ENCODE measurements around the gene MND1.

Gene MND1

GRCh38 chr4:153387981-153388380 lies 43.5 kb downstream of the MND1 start:
- Histone ChIP-seq H3K9ac (ENCODE audit: low read length) (no peak overlapping the region), H3K36me3 (ENCODE audit: control insufficient read depth, insufficient read depth, low read length) (no peaks in the 10 kb centered on the region), H3K4me3 (ENCODE audit: low read length) (no peak overlapping the region), H3K27me3 (ENCODE audit: control insufficient read depth, insufficient read depth, low read length) (no peaks in the 10 kb centered on the region), H3K4me1 (ENCODE audit: control insufficient read depth, insufficient read depth, low read length) (no peaks in the 10 kb centered on the region), H3K27ac (ENCODE audit: low read depth, low read length) (no peak overlapping the region)

GRCh38 chr4:153393397-153393796 lies 48.9 kb downstream of the MND1 start:
- H3K27ac ChIP-seq (ENCODE audit: low read depth, low read length) = no peak overlapping the region
- H3K4me1 ChIP-seq (ENCODE audit: control insufficient read depth, insufficient read depth, low read length) = no peaks in the 10 kb centered on the region
- H3K36me3 ChIP-seq (ENCODE audit: control insufficient read depth, insufficient read depth, low read length) = no peaks in the 10 kb centered on the region
- H3K9ac ChIP-seq (ENCODE audit: low read length) = no peak overlapping the region
- no peak overlapping the region for H3K4me3 ChIP-seq (ENCODE audit: low read length)
- H3K27me3 ChIP-seq (ENCODE audit: control insufficient read depth, insufficient read depth, low read length) = no peaks in the 10 kb centered on the region

- Histone ChIP-seq H3K4me3 (ENCODE audit: low read length) (no peak overlapping the region), H3K27me3 (ENCODE audit: control insufficient read depth, insufficient read depth, low read length) (no peaks in the 10 kb centered on the region), H3K27ac (ENCODE audit: low read depth, low read length) (no peak overlapping the region), H3K4me1 (ENCODE audit: control insufficient read depth, insufficient read depth, low read length) (no peaks in the 10 kb centered on the region), H3K9ac (ENCODE audit: low read length) (no peak overlapping the region), H3K36me3 (ENCODE audit: control insufficient read depth, insufficient read depth, low read length) (no peaks in the 10 kb centered on the region)
Measured at GRCh38 chr4:153394945-153395344, 50.5 kb downstream of the MND1 start.

GRCh38 chr4:153398713-153399112 lies 54.2 kb downstream of the MND1 start:
- Histone ChIP-seq H3K4me1 (ENCODE audit: control insufficient read depth, insufficient read depth, low read length) (no peaks in the 10 kb centered on the region), H3K9ac (ENCODE audit: low read length) (no peak overlapping the region), H3K27me3 (ENCODE audit: control insufficient read depth, insufficient read depth, low read length) (no peaks in the 10 kb centered on the region), H3K4me3 (ENCODE audit: low read length) (no peak overlapping the region), H3K36me3 (ENCODE audit: control insufficient read depth, insufficient read depth, low read length) (no peaks in the 10 kb centered on the region), H3K27ac (ENCODE audit: low read depth, low read length) (no peak overlapping the region)

GRCh38 chr4:153399358-153399757 lies 54.9 kb downstream of the MND1 start:
- Histone ChIP-seq H3K27ac (ENCODE audit: low read depth, low read length) (no peak overlapping the region), H3K9ac (ENCODE audit: low read length) (no peak overlapping the region), H3K4me1 (ENCODE audit: control insufficient read depth, insufficient read depth, low read length) (no peaks in the 10 kb centered on the region), H3K36me3 (ENCODE audit: control insufficient read depth, insufficient read depth, low read length) (no peaks in the 10 kb centered on the region), H3K27me3 (ENCODE audit: control insufficient read depth, insufficient read depth, low read length) (no peaks in the 10 kb centered on the region), H3K4me3 (ENCODE audit: low read length) (no peak overlapping the region)

- no peaks in the 10 kb centered on the region for H3K27me3 ChIP-seq (ENCODE audit: control insufficient read depth, insufficient read depth, low read length)
- no peak overlapping the region for H3K9ac ChIP-seq (ENCODE audit: low read length)
- no peak overlapping the region for H3K4me3 ChIP-seq (ENCODE audit: low read length)
- no peak overlapping the region for H3K27ac ChIP-seq (ENCODE audit: low read depth, low read length)
- no peaks in the 10 kb centered on the region for H3K4me1 ChIP-seq (ENCODE audit: control insufficient read depth, insufficient read depth, low read length)
- H3K36me3 ChIP-seq (ENCODE audit: control insufficient read depth, insufficient read depth, low read length) = no peaks in the 10 kb centered on the region
Measured at GRCh38 chr4:153401501-153401900, 57.0 kb downstream of the MND1 start.

- H3K27ac ChIP-seq (ENCODE audit: low read depth, low read length) = no peak overlapping the region
- no peak overlapping the region for H3K9ac ChIP-seq (ENCODE audit: low read length)
- H3K4me1 ChIP-seq (ENCODE audit: control insufficient read depth, insufficient read depth, low read length) = no peaks in the 10 kb centered on the region
- H3K27me3 ChIP-seq (ENCODE audit: control insufficient read depth, insufficient read depth, low read length) = no peaks in the 10 kb centered on the region
- H3K4me3 ChIP-seq (ENCODE audit: low read length) = no peak overlapping the region
- no peaks in the 10 kb centered on the region for H3K36me3 ChIP-seq (ENCODE audit: control insufficient read depth, insufficient read depth, low read length)
Measured at GRCh38 chr4:153402366-153402765, 57.9 kb downstream of the MND1 start.

- Histone ChIP-seq H3K27me3 (ENCODE audit: control insufficient read depth, insufficient read depth, low read length) (no peaks in the 10 kb centered on the region), H3K36me3 (ENCODE audit: control insufficient read depth, insufficient read depth, low read length) (no peaks in the 10 kb centered on the region), H3K4me1 (ENCODE audit: control insufficient read depth, insufficient read depth, low read length) (no peaks in the 10 kb centered on the region), H3K27ac (ENCODE audit: low read depth, low read length) (no peak overlapping the region), H3K9ac (ENCODE audit: low read length) (no peak overlapping the region), H3K4me3 (ENCODE audit: low read length) (no peak overlapping the region)
Measured at GRCh38 chr4:153403726-153404125, 59.2 kb downstream of the MND1 start.

GRCh38 chr4:153407906-153408305 lies 63.4 kb downstream of the MND1 start:
- no peak overlapping the region for H3K4me3 ChIP-seq (ENCODE audit: low read length)
- H3K27me3 ChIP-seq (ENCODE audit: control insufficient read depth, insufficient read depth, low read length) = no peaks in the 10 kb centered on the region
- H3K4me1 ChIP-seq (ENCODE audit: control insufficient read depth, insufficient read depth, low read length) = peaks cover 4% of the 10 kb centered on the region
- no peak overlapping the region for H3K27ac ChIP-seq (ENCODE audit: low read depth, low read length)
- no peak overlapping the region for H3K9ac ChIP-seq (ENCODE audit: low read length)
- H3K36me3 ChIP-seq (ENCODE audit: control insufficient read depth, insufficient read depth, low read length) = no peaks in the 10 kb centered on the region

GRCh38 chr4:153408932-153409331 lies 64.4 kb downstream of the MND1 start:
- H3K4me3 ChIP-seq (ENCODE audit: low read length) = no peak overlapping the region
- H3K36me3 ChIP-seq (ENCODE audit: control insufficient read depth, insufficient read depth, low read length) = no peaks in the 10 kb centered on the region
- H3K4me1 ChIP-seq (ENCODE audit: control insufficient read depth, insufficient read depth, low read length) = peaks cover 4% of the 10 kb centered on the region
- H3K27ac ChIP-seq (ENCODE audit: low read depth, low read length) = no peak overlapping the region
- no peaks in the 10 kb centered on the region for H3K27me3 ChIP-seq (ENCODE audit: control insufficient read depth, insufficient read depth, low read length)
- H3K9ac ChIP-seq (ENCODE audit: low read length) = no peak overlapping the region

- no peak overlapping the region for H3K4me3 ChIP-seq (ENCODE audit: low read length)
- H3K9ac ChIP-seq (ENCODE audit: low read length) = no peak overlapping the region
- H3K27me3 ChIP-seq (ENCODE audit: control insufficient read depth, insufficient read depth, low read length) = no peaks in the 10 kb centered on the region
- H3K36me3 ChIP-seq (ENCODE audit: control insufficient read depth, insufficient read depth, low read length) = no peaks in the 10 kb centered on the region
- H3K4me1 ChIP-seq (ENCODE audit: control insufficient read depth, insufficient read depth, low read length) = peaks cover 4% of the 10 kb centered on the region
- no peak overlapping the region for H3K27ac ChIP-seq (ENCODE audit: low read depth, low read length)
Measured at GRCh38 chr4:153409412-153409811, 64.9 kb downstream of the MND1 start.

GRCh38 chr4:153409924-153410501 lies 65.5 kb downstream of the MND1 start:
- H3K4me3 ChIP-seq (ENCODE audit: low read length) = no peak overlapping the region
- no peaks in the 10 kb centered on the region for H3K36me3 ChIP-seq (ENCODE audit: control insufficient read depth, insufficient read depth, low read length)
- H3K27ac ChIP-seq (ENCODE audit: low read depth, low read length) = peak overlapping the region; percentile 32
- no peaks in the 10 kb centered on the region for H3K27me3 ChIP-seq (ENCODE audit: control insufficient read depth, insufficient read depth, low read length)
- peaks cover 4% of the 10 kb centered on the region for H3K4me1 ChIP-seq (ENCODE audit: control insufficient read depth, insufficient read depth, low read length)
- H3K9ac ChIP-seq (ENCODE audit: low read length) = no peak overlapping the region

- Histone ChIP-seq H3K9ac (ENCODE audit: low read length) (no peak overlapping the region), H3K36me3 (ENCODE audit: control insufficient read depth, insufficient read depth, low read length) (no peaks in the 10 kb centered on the region), H3K27me3 (ENCODE audit: control insufficient read depth, insufficient read depth, low read length) (no peaks in the 10 kb centered on the region), H3K4me3 (ENCODE audit: low read length) (no peak overlapping the region), H3K27ac (ENCODE audit: low read depth, low read length) (no peak overlapping the region), H3K4me1 (ENCODE audit: control insufficient read depth, insufficient read depth, low read length) (peaks cover 4% of the 10 kb centered on the region)
Measured at GRCh38 chr4:153413842-153414241, 69.4 kb downstream of the MND1 start.

All from rectal smooth muscle tissue (tissue), 1 donor.